Measurements from ENCODE around the gene SSR4.
"Not testable (repeated sequence)": the region's sequence is repeated elsewhere in the genome, so short reads cannot be mapped to it uniquely, and the experiment has no call there.

The SSR4 gene

GRCh38 chrX:153794018-153794896 lies at the start of gene SSR4, which contains the start of gene IDH3G:
Gene SSR4, plus strand, starts transcription at chrX:153794668. Its CDS starts 20 bp downstream, at chrX:153794688.
Gene IDH3G, minus strand, starts transcription at chrX:153794375. Its CDS starts 49 bp downstream, at chrX:153794326.
- peak; percentile 86 to 88 for DNase-seq (ENCODE audit: low read depth in 2 of 2)

- DNase-seq (ENCODE audit: low read depth in 2 of 2) = not testable (repeated sequence)
These were observed 49.4 kb upstream of the SSR4 start for GRCh38 chrX:153745067-153745433.

GRCh38 chrX:153746359-153746758 lies 48.1 kb upstream of the SSR4 start:
- no peak for DNase-seq (ENCODE audit: low read depth in 2 of 2)

- not testable (repeated sequence) for DNase-seq (ENCODE audit: low read depth in 2 of 2)
These were observed 47.5 kb upstream of the SSR4 start for GRCh38 chrX:153746991-153747390.

GRCh38 chrX:153749017-153749416 lies 45.5 kb upstream of the SSR4 start:
- DNase-seq (ENCODE audit: low read depth in 2 of 2) = not testable (repeated sequence)

GRCh38 chrX:153750127-153750774 lies 44.2 kb upstream of the SSR4 start:
- no peak for DNase-seq (ENCODE audit: low read depth in 2 of 2)

GRCh38 chrX:153755136-153755535 lies 39.3 kb upstream of the SSR4 start:
- DNase-seq (ENCODE audit: low read depth in 2 of 2) = no peak

GRCh38 chrX:153761863-153762262 lies 32.6 kb upstream of the SSR4 start:
- no peak for DNase-seq (ENCODE audit: low read depth in 2 of 2)

GRCh38 chrX:153762626-153763173 lies 31.8 kb upstream of the SSR4 start:
- DNase-seq (ENCODE audit: low read depth in 2 of 2) = no peak

GRCh38 chrX:153763298-153763932 lies 31.1 kb upstream of the SSR4 start:
- DNase-seq (ENCODE audit: low read depth in 2 of 2) = no peak

GRCh38 chrX:153763989-153764755 lies 30.3 kb upstream of the SSR4 start, which contains the start of gene PLXNB3:
Gene PLXNB3, plus strand, starts transcription at chrX:153764249. Its CDS starts 1,287 bp downstream, at chrX:153765536.
- DNase-seq (ENCODE audit: low read depth in 2 of 2) = peak; percentile 59 to 61

- no peak for DNase-seq (ENCODE audit: low read depth in 2 of 2)
These were observed 29.7 kb upstream of the SSR4 start for GRCh38 chrX:153764786-153765137.

- DNase-seq (ENCODE audit: low read depth in 2 of 2) = no peak
These were observed 29.1 kb upstream of the SSR4 start for GRCh38 chrX:153765138-153766079.

- peak; percentile 32 for DNase-seq (ENCODE audit: low read depth in 2 of 2)
These were observed 28.2 kb upstream of the SSR4 start for GRCh38 chrX:153766098-153766817.

GRCh38 chrX:153766871-153767673 lies 27.4 kb upstream of the SSR4 start:
- no peak for DNase-seq (ENCODE audit: low read depth in 2 of 2)

- DNase-seq (ENCODE audit: low read depth in 2 of 2) = no peak
These were observed 26.8 kb upstream of the SSR4 start for GRCh38 chrX:153767674-153768055.

GRCh38 chrX:153768311-153769157 lies 25.9 kb upstream of the SSR4 start:
- DNase-seq (ENCODE audit: low read depth in 2 of 2) = no peak
